Muscle layer of duodenum (tissue), 2 donors: ENCODE measurements around the gene SH3RF2.

ENCODE experiments used
- H3K27ac ChIP-seq: one replicate; pipeline ENCODE4 v1.7.0; 2013; ENCODE audit warnings: mild to moderate bottlenecking, low read length
- H3K27me3 ChIP-seq: one replicate; pipeline ENCODE4 v1.7.0; 2013; ENCODE audit warnings: low read depth, mild to moderate bottlenecking, control low read depth, low read length
- H3K36me3 ChIP-seq, 2 donors: one replicate each; pipeline ENCODE4 v1.7.0; 2013; ENCODE audit warnings: low read length in 2 of 2, control low read depth in 1 of 2, mild to moderate bottlenecking in 1 of 2; ENCODE audit not compliant: insufficient read depth in 2 of 2, control insufficient read depth in 1 of 2
- H3K4me1 ChIP-seq, 2 donors: one replicate each; pipeline ENCODE4 v1.7.0; 2013; ENCODE audit warnings: low read length in 2 of 2, mild to moderate bottlenecking in 2 of 2, control low read depth in 1 of 2, moderate library complexity in 1 of 2; ENCODE audit not compliant: insufficient read depth in 2 of 2, control insufficient read depth in 1 of 2
- H3K4me3 ChIP-seq, 2 donors: one replicate each; pipeline ENCODE4 v1.7.0; 2013; ENCODE audit warnings: low read length in 2 of 2, low read depth in 1 of 2, mild to moderate bottlenecking in 1 of 2
- H3K9me3 ChIP-seq, 2 donors: one replicate each; pipeline ENCODE4 v1.7.0; 2013; ENCODE audit warnings: low read length in 2 of 2, control low read depth in 1 of 2, mild to moderate bottlenecking in 1 of 2; ENCODE audit not compliant: control insufficient read depth in 1 of 2
- donor health status: healthy.

Gene SH3RF2

DNA sequence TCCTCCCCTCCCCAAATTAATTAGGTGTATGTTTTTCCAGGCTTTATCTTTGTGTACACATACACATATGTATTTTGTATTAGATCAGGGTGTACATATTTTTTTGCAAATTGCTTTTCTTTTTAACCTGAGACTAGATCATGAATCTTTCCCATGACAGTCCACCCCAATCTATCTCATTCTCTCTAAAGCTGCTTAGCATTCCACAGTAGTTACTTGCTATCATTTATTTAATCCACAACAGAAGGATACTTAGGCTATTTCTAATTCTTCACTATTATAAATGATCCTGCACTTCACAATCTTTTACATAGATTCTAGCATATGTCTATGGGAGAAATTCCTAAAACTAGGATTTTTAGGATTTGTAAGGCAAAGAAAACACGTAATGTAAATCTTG, 43.9 kb downstream of the SH3RF2 start:
- peaks cover 0 to 3% of the 10 kb centered on the region in 2 donors for H3K4me1 ChIP-seq
- H3K27ac ChIP-seq, result no peak overlapping the region
- H3K9me3 ChIP-seq, result no peaks in the 10 kb centered on the region
- no peaks in the 10 kb centered on the region for H3K27me3 ChIP-seq
- H3K36me3 ChIP-seq, result no peaks in the 10 kb centered on the region
- no peak overlapping the region for H3K4me3 ChIP-seq

DNA sequence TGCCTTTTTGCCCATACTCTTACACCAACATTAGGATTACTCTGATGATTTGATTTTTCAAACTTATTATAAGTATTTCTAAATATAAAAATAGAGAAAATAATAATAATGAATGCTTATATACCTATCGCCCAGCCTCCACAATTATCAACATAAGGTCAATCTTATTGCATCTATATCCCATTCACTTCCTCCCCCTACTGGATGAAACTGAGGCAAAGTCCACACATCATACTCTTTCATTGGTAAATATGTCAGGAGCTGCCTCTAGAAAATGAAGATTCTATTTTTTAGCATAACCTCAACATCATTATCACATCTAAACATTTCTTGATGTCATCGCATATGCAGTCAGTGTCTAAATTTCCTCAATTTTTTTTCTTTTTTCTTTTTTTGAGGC, 44.3 kb downstream of the SH3RF2 start:
- Histone ChIP-seq H3K4me3 (no peak overlapping the region), H3K27ac (no peak overlapping the region), H3K4me1 (peaks cover 0 to 3% of the 10 kb centered on the region in 2 donors), H3K9me3 (no peaks in the 10 kb centered on the region), H3K27me3 (no peaks in the 10 kb centered on the region), H3K36me3 (no peaks in the 10 kb centered on the region)

DNA sequence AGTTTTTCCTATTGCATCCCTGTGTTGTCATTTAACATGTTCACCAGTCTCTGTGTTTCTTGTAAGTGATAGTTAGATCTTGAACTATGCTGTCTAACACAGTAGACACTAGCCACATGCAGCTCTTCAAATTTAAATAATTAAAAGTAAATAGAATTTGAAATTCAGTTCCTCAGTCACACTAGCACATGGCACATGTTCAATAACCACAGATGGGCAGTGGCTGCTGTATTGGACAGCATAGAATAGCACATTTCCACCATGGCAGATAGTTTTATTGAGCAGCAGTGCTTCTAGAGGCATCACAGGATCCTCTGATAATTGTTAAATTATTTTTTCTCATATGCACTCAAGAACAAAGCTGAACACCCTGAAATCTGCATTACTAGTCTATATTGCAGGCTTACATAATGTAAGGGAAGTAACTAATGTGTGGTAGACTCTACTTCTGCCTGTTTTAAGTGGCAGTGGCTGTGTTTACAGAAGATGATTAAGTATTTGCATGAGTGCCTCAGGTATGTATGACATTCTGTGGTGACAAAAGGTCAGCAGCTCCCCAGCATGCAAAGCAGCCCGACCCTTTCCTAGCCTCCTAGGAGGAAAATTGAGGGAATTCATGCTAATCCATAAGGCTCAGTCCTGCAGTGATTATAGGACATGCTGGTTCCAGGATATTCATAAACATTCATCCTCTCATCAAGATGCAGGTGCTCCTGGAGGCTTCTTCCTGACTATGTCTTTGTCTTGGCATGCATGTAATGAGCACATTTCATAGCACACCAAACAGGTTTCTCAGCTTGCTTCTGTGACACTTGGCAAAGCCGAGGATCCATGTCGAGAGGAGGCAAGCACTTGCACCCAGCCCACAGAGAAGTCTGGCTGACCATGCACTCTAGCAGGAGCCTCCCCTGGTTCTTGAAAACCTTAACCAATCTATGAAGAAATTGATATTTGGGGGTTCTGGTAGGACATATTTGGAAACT, 45.5 kb downstream of the SH3RF2 start:
- H3K27me3 ChIP-seq, result no peaks in the 10 kb centered on the region
- H3K4me1 ChIP-seq, result peaks cover 0 to 2% of the 10 kb centered on the region in 2 donors
- H3K27ac ChIP-seq, result no peak overlapping the region
- no peaks in the 10 kb centered on the region for H3K9me3 ChIP-seq
- no peak overlapping the region for H3K4me3 ChIP-seq
- H3K36me3 ChIP-seq, result no peaks in the 10 kb centered on the region

- Histone ChIP-seq H3K4me1 (no peaks in the 10 kb centered on the region), H3K27ac (no peak overlapping the region), H3K27me3 (no peaks in the 10 kb centered on the region), H3K9me3 (no peaks in the 10 kb centered on the region), H3K36me3 (no peaks in the 10 kb centered on the region), H3K4me3 (no peak overlapping the region)
Observed at GRCh38 chr5:145982572-145983318, 46.4 kb downstream of the SH3RF2 start.

- no peaks in the 10 kb centered on the region for H3K4me1 ChIP-seq
- no peak overlapping the region for H3K27ac ChIP-seq
- no peaks in the 10 kb centered on the region for H3K36me3 ChIP-seq
- no peaks in the 10 kb centered on the region for H3K27me3 ChIP-seq
- H3K4me3 ChIP-seq, result no peak overlapping the region
- no peaks in the 10 kb centered on the region for H3K9me3 ChIP-seq
Observed at GRCh38 chr5:145983446-145983845, 47.1 kb downstream of the SH3RF2 start.

DNA sequence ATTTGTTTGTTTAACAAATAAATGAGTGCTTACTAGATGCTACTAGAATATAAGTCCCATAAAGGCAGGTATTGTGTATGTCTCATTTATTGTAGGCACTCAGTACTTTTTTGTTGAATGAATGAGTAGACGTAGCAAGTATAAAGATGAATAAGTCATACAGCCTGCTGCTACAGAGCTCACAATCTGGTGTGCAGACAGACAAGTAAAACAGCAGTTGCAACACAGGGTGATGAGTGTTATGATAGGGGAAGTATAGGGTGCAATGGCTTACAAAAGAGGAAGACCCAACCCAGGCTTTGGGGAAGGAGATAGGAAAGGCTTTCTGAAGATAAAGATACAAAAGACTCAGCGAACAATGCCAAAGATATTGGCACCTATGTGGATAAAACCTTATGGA, 47.7 kb downstream of the SH3RF2 start:
- H3K27me3 ChIP-seq, result no peaks in the 10 kb centered on the region
- H3K9me3 ChIP-seq, result no peaks in the 10 kb centered on the region
- H3K4me1 ChIP-seq, result peaks cover 0 to under 1% of the 10 kb centered on the region in 2 donors
- H3K27ac ChIP-seq, result no peak overlapping the region
- no peak overlapping the region for H3K4me3 ChIP-seq
- H3K36me3 ChIP-seq, result no peaks in the 10 kb centered on the region

GRCh38 chr5:145987856-145988255, 51.5 kb downstream of the SH3RF2 start:
- H3K27me3 ChIP-seq, result no peaks in the 10 kb centered on the region
- H3K27ac ChIP-seq, result no peak overlapping the region
- no peak overlapping the region for H3K4me3 ChIP-seq
- no peaks in the 10 kb centered on the region for H3K9me3 ChIP-seq
- H3K36me3 ChIP-seq, result no peaks in the 10 kb centered on the region
- H3K4me1 ChIP-seq, result peaks cover 0 to 9% of the 10 kb centered on the region in 2 donors

- Histone ChIP-seq H3K27ac (no peak overlapping the region), H3K4me1 (peaks cover 0 to 9% of the 10 kb centered on the region in 2 donors), H3K9me3 (peaks cover 0 to 3% of the 10 kb centered on the region in 2 donors), H3K36me3 (no peaks in the 10 kb centered on the region), H3K4me3 (no peak overlapping the region), H3K27me3 (no peaks in the 10 kb centered on the region)
Observed at GRCh38 chr5:145988993-145989392, 52.6 kb downstream of the SH3RF2 start.

DNA sequence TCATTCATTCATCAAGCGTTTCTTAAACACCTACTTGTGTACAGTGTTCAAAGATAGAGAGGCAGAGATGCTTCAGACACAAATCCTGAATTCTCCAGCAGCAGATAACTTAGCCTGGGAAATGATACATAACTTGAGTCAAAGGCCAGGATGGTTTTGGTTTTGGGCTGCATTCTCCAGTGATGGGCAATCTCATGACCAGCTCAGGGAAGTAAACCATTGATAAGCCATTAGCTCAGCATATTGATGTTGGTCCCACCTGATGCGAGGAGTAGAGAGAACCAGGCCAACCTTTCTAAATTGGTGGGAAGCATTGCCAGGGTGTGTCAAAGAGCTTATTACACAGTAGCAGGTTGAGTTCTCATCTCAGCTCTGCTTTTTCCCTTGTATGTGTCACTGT, 53.0 kb downstream of the SH3RF2 start:
- H3K27me3 ChIP-seq, result no peaks in the 10 kb centered on the region
- peaks cover 0 to 9% of the 10 kb centered on the region in 2 donors for H3K4me1 ChIP-seq
- peaks cover 0 to 3% of the 10 kb centered on the region in 2 donors for H3K9me3 ChIP-seq
- H3K36me3 ChIP-seq, result no peaks in the 10 kb centered on the region
- no peak overlapping the region for H3K27ac ChIP-seq
- no peak overlapping the region for H3K4me3 ChIP-seq

- Histone ChIP-seq H3K27me3 (no peaks in the 10 kb centered on the region), H3K27ac (no peak overlapping the region), H3K4me3 (no peak overlapping the region), H3K36me3 (no peaks in the 10 kb centered on the region), H3K4me1 (peaks cover 0 to 9% of the 10 kb centered on the region in 2 donors), H3K9me3 (peaks cover 0 to 3% of the 10 kb centered on the region in 2 donors)
Observed at GRCh38 chr5:145990170-145990569, 53.8 kb downstream of the SH3RF2 start.

DNA sequence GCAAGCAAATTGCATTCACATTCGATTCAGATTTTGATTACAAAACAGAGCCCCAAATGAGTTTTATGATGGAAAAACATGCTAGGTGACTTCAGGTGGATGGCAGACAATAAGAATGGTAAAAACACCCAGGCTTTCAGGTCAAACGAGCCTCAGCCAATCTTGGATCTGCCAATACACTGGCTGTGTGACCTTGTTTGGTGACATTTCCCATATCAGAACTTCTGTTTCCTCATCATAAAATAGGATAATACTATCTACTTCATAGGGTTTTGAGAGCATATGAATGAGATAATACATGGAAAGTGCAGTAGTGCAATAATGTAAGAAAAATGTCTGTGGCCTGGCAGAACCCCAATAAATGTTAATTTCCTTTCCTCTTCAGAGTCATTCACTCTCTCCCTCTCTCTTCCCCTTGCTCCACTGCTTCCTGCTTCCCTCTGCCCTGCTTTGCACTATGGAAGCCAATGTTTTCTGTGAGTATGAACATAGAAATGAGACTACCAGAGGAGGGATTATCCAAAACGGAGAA, 54.7 kb downstream of the SH3RF2 start:
- peaks cover 0 to 9% of the 10 kb centered on the region in 2 donors for H3K4me1 ChIP-seq
- no peaks in the 10 kb centered on the region for H3K27me3 ChIP-seq
- H3K9me3 ChIP-seq, result peaks cover 0 to 3% of the 10 kb centered on the region in 2 donors
- no peak overlapping the region for H3K4me3 ChIP-seq
- no peak overlapping the region for H3K27ac ChIP-seq
- H3K36me3 ChIP-seq, result no peaks in the 10 kb centered on the region
